Smooth muscle cell (in vitro differentiated cells): ENCODE data around the gene B4GALT7. TPM values are rescaled to one million over a fixed set of nuclear protein-coding genes. Genes with fewer than 3 reads are reported as not detected.

Experiments used
- DNase-seq: peaks from one replicate; lab custom pipeline; 2025; ENCODE audit not compliant: unreplicated experiment; lab: John Stamatoyannopoulos, UW
- H2AFZ ChIP-seq: fragments of 200-600 bp; sonication (generic); 2 replicates; pipeline ENCODE4 v1.6.0; 2016; ENCODE audit warnings: antibody characterized with exemption, low read depth, mild to moderate bottlenecking
- H3F3A ChIP-seq: fragments of 200-600 bp; sonication (generic); 2 replicates; pipeline ENCODE4 v1.6.0; 2017; ENCODE audit warnings: antibody characterized with exemption, low read depth
- H3K27ac ChIP-seq: fragments of 200-600 bp; sonication (generic); 2 replicates; pipeline ENCODE4 v1.5.1; 2016; ENCODE audit warnings: low read depth, mild to moderate bottlenecking
- H3K27me3 ChIP-seq: fragments of 200-600 bp; sonication (generic); 2 replicates; pipeline ENCODE4 v1.6.1; 2016; ENCODE audit warnings: low read depth, mild to moderate bottlenecking
- H3K36me3 ChIP-seq: fragments of 200-600 bp; sonication (generic); 2 replicates; pipeline ENCODE4 v1.5.1; 2016; ENCODE audit warnings: low read depth
- H3K4me1 ChIP-seq: fragments of 200-600 bp; sonication (generic); 2 replicates; pipeline ENCODE4 v1.5.1; 2016; ENCODE audit warnings: low read depth
- H3K4me2 ChIP-seq: fragments of 200-600 bp; sonication (generic); 2 replicates; pipeline ENCODE4 v1.6.0; 2016; ENCODE audit warnings: mild to moderate bottlenecking
- H3K4me3 ChIP-seq: fragments of 200-600 bp; sonication (generic); 2 replicates; pipeline ENCODE4 v1.5.1; 2016; ENCODE audit warnings: mild to moderate bottlenecking
- H3K79me2 ChIP-seq: fragments of 200-600 bp; sonication (generic); 2 replicates; pipeline ENCODE4 v1.6.0; 2016; ENCODE audit warnings: low read depth, mild to moderate bottlenecking
- H3K9ac ChIP-seq: fragments of 200-600 bp; sonication (generic); 2 replicates; pipeline ENCODE4 v1.6.0; 2016; ENCODE audit warnings: low read depth
- H3K9me3 ChIP-seq: fragments of 200-600 bp; sonication (generic); replicated peaks from 2 replicates; pipeline ENCODE4 v1.5.1; 2016; ENCODE audit warnings: low read depth
- H4K20me1 ChIP-seq: fragments of 200-600 bp; sonication (generic); 2 replicates; pipeline ENCODE4 v1.6.0; 2016; ENCODE audit warnings: low read depth
- WGBS: methylation state at CpG from one replicate; pipeline ENCODE4 v1.1.7; 2016; ENCODE audit warnings: low lambda C conversion rate; 5-methylcytosine and 5-hydroxymethylcytosine counted together
- polyA plus RNA-seq: library from polyadenylated mRNA; unstranded; fragments of >200 nt; fragmentation: Nextera tagmentation; extraction: Ambion mirVana; gene quantifications from 2 replicates; pipeline ENCODE4 v1.2.1, GENCODE V29; 2016
- total RNA-seq: library from RNA; depleted of rRNA; stranded (reverse); fragments of >200 nt; gene quantifications from 2 replicates; pipeline ENCODE4 v1.2.3, GENCODE V29; 2014
- TF ChIP-seq, protein P1 (sequence below): fragments of 200-600 bp; sonication (generic); IDR thresholded peaks from 2 replicates; pipeline ENCODE4 v1.5.1; 2017; ENCODE audit warnings: borderline replicate concordance, mild to moderate bottlenecking, antibody characterized with exemption; ENCODE audit not compliant: insufficient read depth, poor library complexity, severe bottlenecking

The B4GALT7 gene, protein sequence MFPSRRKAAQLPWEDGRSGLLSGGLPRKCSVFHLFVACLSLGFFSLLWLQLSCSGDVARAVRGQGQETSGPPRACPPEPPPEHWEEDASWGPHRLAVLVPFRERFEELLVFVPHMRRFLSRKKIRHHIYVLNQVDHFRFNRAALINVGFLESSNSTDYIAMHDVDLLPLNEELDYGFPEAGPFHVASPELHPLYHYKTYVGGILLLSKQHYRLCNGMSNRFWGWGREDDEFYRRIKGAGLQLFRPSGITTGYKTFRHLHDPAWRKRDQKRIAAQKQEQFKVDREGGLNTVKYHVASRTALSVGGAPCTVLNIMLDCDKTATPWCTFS
- total RNA-seq (34.6 and 41.5 TPM in 2 replicates), polyA plus RNA-seq (55.8 and 72.8 TPM in 2 replicates)

DNA sequence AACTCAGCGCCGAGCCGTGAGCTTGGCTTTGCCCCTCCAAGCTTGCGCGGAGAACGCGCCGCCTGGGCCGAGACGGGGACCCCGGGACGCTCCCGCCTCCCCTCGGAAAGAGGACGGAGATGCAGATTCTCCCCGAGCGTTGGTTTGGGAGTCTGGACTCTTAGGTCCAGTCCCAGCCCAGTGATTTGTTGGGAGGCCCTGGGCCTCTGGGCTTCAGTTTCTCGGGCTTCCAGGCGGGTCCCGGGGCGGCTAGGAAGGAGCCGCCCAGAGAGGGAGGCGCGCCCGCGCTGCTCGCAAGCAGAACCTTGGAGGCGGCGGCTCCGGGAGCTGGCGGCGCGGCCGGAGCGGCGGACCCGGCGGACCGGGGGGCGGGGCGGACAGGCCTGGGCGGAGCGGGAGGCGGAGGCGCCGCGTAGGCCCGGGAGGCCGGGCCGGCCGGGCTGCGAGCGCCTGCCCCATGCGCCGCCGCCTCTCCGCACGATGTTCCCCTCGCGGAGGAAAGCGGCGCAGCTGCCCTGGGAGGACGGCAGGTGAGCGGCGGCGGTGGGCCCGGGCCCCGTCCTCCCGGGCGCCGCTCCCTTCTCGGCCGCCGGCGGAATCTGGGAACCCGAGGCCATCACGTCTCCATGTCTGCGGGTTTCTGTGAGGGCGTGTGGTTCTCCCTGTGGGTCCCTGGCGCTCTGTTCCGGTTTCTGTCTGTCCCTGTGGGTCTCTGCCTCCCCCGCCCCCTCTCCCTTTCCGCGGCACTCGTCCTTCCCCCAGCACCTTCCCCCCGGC lies at the start of gene B4GALT7:
TSS of gene B4GALT7 (plus strand) at position 402 of the 777 bp plus-strand sequence. CDS start at position 481, 79 bp downstream.
- H3K4me2 ChIP-seq: peak within 1 kb of the TSS; percentile 93
- WGBS: under 1% methylated on average over 64 of the region's 86 CpGs
- peak within 1 kb of the TSS; percentile 88 for H3K9ac ChIP-seq
- H3F3A ChIP-seq: peaks cover 22% of the 10 kb centered on the region
- H3K9me3 ChIP-seq: no peaks in the 10 kb centered on the region
- H3K27ac ChIP-seq: peak within 1 kb of the TSS; percentile 82
- peak; percentile 66 for DNase-seq
- no peaks in the 10 kb centered on the region for H3K27me3 ChIP-seq
- H3K4me3 ChIP-seq: peak within 1 kb of the TSS; percentile 93
- H3K36me3 ChIP-seq: no peaks in the 10 kb centered on the region
- H3K79me2 ChIP-seq: peaks cover 11% of the 10 kb centered on the region
- H3K4me1 ChIP-seq: peaks cover 4% of the 10 kb centered on the region
- TF ChIP-seq, protein P1, sequence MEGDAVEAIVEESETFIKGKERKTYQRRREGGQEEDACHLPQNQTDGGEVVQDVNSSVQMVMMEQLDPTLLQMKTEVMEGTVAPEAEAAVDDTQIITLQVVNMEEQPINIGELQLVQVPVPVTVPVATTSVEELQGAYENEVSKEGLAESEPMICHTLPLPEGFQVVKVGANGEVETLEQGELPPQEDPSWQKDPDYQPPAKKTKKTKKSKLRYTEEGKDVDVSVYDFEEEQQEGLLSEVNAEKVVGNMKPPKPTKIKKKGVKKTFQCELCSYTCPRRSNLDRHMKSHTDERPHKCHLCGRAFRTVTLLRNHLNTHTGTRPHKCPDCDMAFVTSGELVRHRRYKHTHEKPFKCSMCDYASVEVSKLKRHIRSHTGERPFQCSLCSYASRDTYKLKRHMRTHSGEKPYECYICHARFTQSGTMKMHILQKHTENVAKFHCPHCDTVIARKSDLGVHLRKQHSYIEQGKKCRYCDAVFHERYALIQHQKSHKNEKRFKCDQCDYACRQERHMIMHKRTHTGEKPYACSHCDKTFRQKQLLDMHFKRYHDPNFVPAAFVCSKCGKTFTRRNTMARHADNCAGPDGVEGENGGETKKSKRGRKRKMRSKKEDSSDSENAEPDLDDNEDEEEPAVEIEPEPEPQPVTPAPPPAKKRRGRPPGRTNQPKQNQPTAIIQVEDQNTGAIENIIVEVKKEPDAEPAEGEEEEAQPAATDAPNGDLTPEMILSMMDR: peak; percentile 6
- peaks cover 16% of the 10 kb centered on the region for H4K20me1 ChIP-seq
- H2AFZ ChIP-seq: peak within 1 kb of the TSS; percentile 66

DNA sequence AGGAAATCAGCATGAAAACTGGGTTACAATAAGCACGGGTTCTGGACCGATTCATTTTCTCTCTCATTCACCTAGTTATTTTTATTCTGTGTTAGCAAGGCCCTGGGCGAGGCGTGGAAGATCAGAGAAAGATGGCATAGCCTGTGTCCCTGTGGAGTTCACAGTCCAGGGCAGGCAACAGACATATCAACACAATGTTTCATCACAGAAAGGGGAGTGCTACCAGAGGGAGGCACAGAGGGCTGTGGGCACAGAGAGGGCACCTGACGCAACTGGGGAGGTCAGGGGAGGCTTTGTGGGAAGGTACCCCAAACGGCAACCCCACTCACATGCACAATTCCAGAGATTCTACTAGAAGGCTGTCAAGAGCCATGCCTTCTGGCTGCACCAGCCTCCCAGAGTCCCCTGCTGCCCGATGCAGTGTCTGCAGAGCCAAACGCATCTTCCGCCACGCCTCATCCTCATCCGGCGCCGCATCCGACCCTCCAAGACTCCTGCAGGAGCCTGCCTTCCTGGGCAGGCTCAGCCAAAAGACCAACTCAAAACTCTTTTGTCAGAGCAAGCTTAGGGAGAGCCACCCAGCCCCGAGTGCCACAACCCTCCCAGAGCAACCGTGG lies 47.0 kb upstream of the B4GALT7 start:
- 62% methylated on average over 16 of the region's 16 CpGs for WGBS
- Histone ChIP-seq H3K4me3 (peak overlapping the region; percentile 89), H3K4me1 (peaks cover 19% of the 10 kb centered on the region), H3K27me3 (no peaks in the 10 kb centered on the region), H3F3A (peaks cover 5% of the 10 kb centered on the region), H3K36me3 (no peaks in the 10 kb centered on the region), H3K79me2 (peaks cover 66% of the 10 kb centered on the region), H3K27ac (peak overlapping the region; percentile 19), H4K20me1 (peaks cover 58% of the 10 kb centered on the region), H2AFZ (no peak overlapping the region), H3K9me3 (no peaks in the 10 kb centered on the region), H3K9ac (peak overlapping the region; percentile 65), H3K4me2 (peak overlapping the region; percentile 98)
- no peak for DNase-seq
- TF ChIP-seq, protein P1: no peak

DNA sequence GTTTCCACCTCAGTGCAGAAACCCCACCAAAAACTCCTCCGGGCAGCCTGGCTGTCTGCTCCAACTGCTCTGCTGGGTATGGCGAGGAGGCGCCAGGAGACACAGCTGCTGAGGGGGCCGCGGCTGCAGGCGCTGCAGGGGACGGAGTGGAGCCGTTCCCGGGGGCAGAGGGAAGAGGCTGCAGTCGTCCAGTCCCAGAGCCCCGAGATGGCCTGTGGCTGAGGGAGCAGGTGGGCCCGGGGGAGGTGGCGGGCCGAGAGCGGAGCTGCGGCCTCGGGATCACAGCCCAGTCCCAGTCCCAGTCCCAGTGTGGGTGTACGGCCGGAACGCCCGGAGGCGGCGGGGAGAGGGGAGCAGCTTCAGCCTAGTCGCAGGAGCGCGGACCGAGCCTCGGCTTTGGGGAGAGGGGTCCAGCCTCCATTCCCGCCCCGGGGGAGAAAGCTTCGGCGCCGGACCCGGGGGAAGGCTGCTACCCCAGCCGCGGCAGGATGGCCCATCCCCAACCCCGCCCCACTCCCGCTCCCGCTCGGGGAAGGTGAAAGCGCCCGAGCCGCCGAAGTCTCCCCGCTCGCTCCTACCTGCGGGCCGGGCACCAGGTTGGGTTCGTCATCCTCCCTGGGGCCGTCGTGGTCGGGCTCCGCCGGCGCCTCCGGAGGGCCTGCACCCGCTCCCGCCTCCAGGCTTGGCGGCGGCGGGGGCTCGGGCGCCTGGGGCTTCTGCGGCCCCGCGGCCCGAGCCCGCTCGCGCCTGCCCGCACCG lies 46.1 kb upstream of the B4GALT7 start:
- no peaks in the 10 kb centered on the region for H3K36me3 ChIP-seq
- H3K9me3 ChIP-seq: no peaks in the 10 kb centered on the region
- under 1% methylated on average over 35 of the region's 72 CpGs for WGBS
- peak overlapping the region; percentile 19 for H3K27ac ChIP-seq
- DNase-seq: no peak
- peaks cover under 1% of the 10 kb centered on the region for H3F3A ChIP-seq
- TF ChIP-seq, protein P1: no peak
- peaks cover 49% of the 10 kb centered on the region for H4K20me1 ChIP-seq
- no peaks in the 10 kb centered on the region for H3K27me3 ChIP-seq
- peak overlapping the region; percentile 98 for H3K4me2 ChIP-seq
- peaks cover 58% of the 10 kb centered on the region for H3K79me2 ChIP-seq
- peaks cover 19% of the 10 kb centered on the region for H3K4me1 ChIP-seq
- peak overlapping the region; percentile 25 for H2AFZ ChIP-seq
- peak overlapping the region; percentile 65 for H3K9ac ChIP-seq
- H3K4me3 ChIP-seq: peak overlapping the region; percentile 89
